Mucosa of stomach (tissue), 1 donor: ENCODE data around the gene PAX7.

Experiments used
- H3K27me3 ChIP-seq: one replicate; pipeline ENCODE4 v1.7.0; 2013; ENCODE audit warnings: mild to moderate bottlenecking, low read length; ENCODE audit not compliant: control insufficient read depth, insufficient read depth
- H3K36me3 ChIP-seq: one replicate; pipeline ENCODE4 v1.7.0; 2013; ENCODE audit warnings: low read length; ENCODE audit not compliant: control insufficient read depth, insufficient read depth
- H3K4me1 ChIP-seq: one replicate; pipeline ENCODE4 v1.7.0; 2013; ENCODE audit warnings: mild to moderate bottlenecking, low read length; ENCODE audit not compliant: control insufficient read depth, insufficient read depth
- H3K4me3 ChIP-seq: one replicate; pipeline ENCODE4 v1.7.0; 2013; ENCODE audit warnings: low read length
- H3K9ac ChIP-seq: one replicate; pipeline ENCODE4 v1.7.0; 2013; ENCODE audit warnings: mild to moderate bottlenecking, low read length, moderate library complexity
- H3K9me3 ChIP-seq: one replicate; pipeline ENCODE4 v1.7.0; 2013; ENCODE audit warnings: mild to moderate bottlenecking, low read length, moderate library complexity; ENCODE audit not compliant: control insufficient read depth
- donor health status: Pancreatic carcinoma.

The PAX7 gene

GRCh38 chr1:18631496-18632217 is 1.0 kb downstream of the PAX7 start:
- Histone ChIP-seq H3K4me3 (no peak overlapping the region), H3K36me3 (no peaks in the 10 kb centered on the region), H3K4me1 (peaks cover 4% of the 10 kb centered on the region), H3K9ac (no peak overlapping the region), H3K9me3 (no peaks in the 10 kb centered on the region), H3K27me3 (peaks cover 94% of the 10 kb centered on the region)

GRCh38 chr1:18632218-18632588 is 1.6 kb downstream of the PAX7 start:
- no peaks in the 10 kb centered on the region for H3K9me3 ChIP-seq
- H3K4me1 ChIP-seq: peaks cover 4% of the 10 kb centered on the region
- H3K9ac ChIP-seq: no peak overlapping the region
- H3K4me3 ChIP-seq: no peak overlapping the region
- H3K27me3 ChIP-seq: peaks cover 98% of the 10 kb centered on the region
- no peaks in the 10 kb centered on the region for H3K36me3 ChIP-seq

GRCh38 chr1:18632783-18633421 is 2.3 kb downstream of the PAX7 start:
- Histone ChIP-seq H3K4me3 (no peak overlapping the region), H3K36me3 (no peaks in the 10 kb centered on the region), H3K4me1 (peaks cover 4% of the 10 kb centered on the region), H3K27me3 (peaks cover 98% of the 10 kb centered on the region), H3K9me3 (no peaks in the 10 kb centered on the region), H3K9ac (no peak overlapping the region)

DNA sequence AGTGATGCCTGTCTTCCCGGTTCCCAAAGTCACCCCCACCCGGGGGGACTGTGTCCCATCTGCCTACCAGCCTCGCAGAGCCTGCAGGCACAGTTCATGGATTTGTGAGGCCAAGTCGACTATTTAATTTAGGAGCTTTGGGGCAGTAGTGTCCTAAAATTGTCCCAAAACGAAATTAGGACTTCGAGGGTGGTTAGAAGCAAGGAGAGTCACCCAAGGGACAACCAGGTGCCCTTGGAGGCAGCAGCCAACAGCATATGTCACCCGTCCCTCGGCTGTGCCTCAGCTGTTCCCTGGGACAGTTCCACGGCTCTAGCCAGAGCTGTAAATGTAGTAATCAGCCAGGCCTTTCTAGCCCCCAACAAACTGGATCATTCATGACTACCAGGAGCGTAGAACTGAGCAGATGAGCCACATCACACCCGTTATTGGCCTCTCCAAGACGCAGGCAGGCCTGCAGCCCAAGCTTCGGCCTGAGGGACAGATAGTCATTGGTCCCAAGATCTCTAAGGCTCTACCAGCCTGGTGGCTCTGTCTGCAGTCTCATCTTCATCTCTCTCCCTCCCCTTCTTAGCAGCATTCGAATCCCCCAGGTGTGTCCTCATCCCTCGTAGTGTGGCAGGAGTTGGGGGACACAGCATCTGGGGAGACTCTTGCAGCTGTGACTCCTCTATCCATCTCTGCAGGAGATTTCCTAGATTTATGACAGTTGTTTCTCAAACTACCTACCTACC is 2.9 kb downstream of the PAX7 start:
- Histone ChIP-seq H3K9ac (no peak overlapping the region), H3K27me3 (peaks cover 98% of the 10 kb centered on the region), H3K9me3 (no peaks in the 10 kb centered on the region), H3K4me3 (no peak overlapping the region), H3K4me1 (peaks cover 4% of the 10 kb centered on the region), H3K36me3 (no peaks in the 10 kb centered on the region)

DNA sequence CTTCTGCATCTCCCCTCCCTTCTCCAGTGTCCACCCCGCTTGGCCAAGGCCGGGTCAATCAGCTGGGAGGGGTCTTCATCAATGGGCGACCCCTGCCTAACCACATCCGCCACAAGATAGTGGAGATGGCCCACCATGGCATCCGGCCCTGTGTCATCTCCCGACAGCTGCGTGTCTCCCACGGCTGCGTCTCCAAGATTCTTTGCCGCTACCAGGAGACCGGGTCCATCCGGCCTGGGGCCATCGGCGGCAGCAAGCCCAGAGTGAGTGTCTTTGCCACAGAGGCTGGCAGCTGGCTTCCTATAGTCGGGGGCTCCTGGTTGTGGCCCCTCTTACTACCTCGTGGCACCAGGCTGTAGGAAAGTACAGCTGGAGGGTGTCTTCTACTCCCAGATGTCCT is 3.6 kb downstream of the PAX7 start:
- H3K27me3 ChIP-seq: peaks cover 98% of the 10 kb centered on the region
- H3K4me3 ChIP-seq: no peak overlapping the region
- H3K9ac ChIP-seq: no peak overlapping the region
- no peaks in the 10 kb centered on the region for H3K9me3 ChIP-seq
- peaks cover 4% of the 10 kb centered on the region for H3K4me1 ChIP-seq
- no peaks in the 10 kb centered on the region for H3K36me3 ChIP-seq

- Histone ChIP-seq H3K4me1 (peaks cover 4% of the 10 kb centered on the region), H3K36me3 (no peaks in the 10 kb centered on the region), H3K9ac (no peak overlapping the region), H3K9me3 (no peaks in the 10 kb centered on the region), H3K4me3 (no peak overlapping the region), H3K27me3 (peaks cover 98% of the 10 kb centered on the region)
Measured at GRCh38 chr1:18635070-18635577, 4.5 kb downstream of the PAX7 start.

GRCh38 chr1:18635891-18636595 is 5.4 kb downstream of the PAX7 start:
- no peaks in the 10 kb centered on the region for H3K36me3 ChIP-seq
- no peak overlapping the region for H3K4me3 ChIP-seq
- H3K9me3 ChIP-seq: no peaks in the 10 kb centered on the region
- no peak overlapping the region for H3K9ac ChIP-seq
- peaks cover 98% of the 10 kb centered on the region for H3K27me3 ChIP-seq
- peaks cover under 1% of the 10 kb centered on the region for H3K4me1 ChIP-seq

DNA sequence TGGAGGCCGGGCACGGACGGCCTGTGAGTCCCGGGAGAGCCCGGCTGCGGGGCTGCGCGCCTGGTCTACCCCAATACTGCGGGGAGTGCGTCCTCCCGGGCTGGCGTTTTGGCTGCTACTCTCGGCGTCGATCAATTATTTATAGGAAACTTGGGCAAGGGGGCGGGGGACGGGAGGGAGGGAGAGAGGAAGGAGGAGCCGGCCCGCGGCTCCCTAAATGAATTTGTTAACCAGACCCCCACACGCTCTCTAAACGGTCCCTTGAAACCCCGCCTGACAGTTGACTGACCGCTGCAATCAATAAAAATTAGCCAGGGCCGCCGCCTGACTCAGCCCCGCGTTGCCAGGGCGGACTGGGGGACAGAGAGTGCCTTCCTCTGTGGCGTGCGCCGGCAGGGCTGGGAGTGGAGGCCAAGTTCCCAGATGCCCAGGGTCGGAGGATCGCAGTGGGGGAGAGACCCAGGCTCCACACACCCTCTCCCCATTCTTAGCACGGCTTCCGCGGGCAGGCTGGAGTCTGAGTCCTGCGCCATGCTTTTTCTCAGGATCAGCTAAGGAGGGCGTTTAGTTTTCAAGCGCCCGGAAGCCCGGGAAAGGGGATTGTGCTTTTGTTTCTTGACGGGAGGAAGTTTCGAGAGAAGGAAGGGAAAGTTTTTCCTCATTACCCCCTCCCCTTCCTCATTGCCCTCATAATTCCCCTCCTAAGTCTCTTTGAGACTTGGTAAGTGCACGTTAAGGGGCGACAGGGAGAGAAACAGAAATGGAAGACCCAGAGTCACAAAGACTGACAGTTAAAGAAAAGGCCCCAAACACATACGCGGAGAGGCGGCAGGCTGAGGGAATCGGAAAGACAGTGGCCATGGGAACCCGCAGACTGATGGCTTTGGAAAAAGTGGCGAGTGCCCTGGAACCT is 6.2 kb downstream of the PAX7 start:
- Histone ChIP-seq H3K27me3 (peaks cover 98% of the 10 kb centered on the region), H3K36me3 (no peaks in the 10 kb centered on the region), H3K4me3 (no peak overlapping the region), H3K4me1 (no peaks in the 10 kb centered on the region), H3K9me3 (no peaks in the 10 kb centered on the region), H3K9ac (no peak overlapping the region)

DNA sequence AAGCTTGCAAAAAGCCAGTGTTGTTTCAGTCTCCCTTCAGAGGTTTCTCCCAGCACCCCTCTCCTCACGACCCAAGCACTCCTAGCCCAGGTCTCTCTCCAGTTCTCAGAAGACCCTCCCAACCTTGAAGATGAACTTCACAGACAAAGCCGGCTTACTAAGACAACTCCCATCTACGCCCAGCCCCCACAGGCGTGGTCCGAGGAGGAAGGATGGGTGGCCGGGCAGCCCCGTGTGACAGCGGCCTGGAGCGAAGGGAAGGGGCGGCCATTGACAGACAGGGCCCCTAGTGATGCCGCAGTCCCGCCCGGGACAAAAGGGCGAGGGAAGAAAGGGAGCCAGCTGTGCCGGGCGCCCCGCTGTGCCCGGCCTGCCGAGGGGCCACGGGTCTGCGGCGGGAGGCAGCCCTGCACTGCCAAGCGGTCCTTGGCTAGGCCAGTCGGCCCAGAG is 6.9 kb downstream of the PAX7 start:
- Histone ChIP-seq H3K9me3 (no peaks in the 10 kb centered on the region), H3K27me3 (peaks cover 97% of the 10 kb centered on the region), H3K4me1 (no peaks in the 10 kb centered on the region), H3K36me3 (no peaks in the 10 kb centered on the region), H3K9ac (no peak overlapping the region), H3K4me3 (no peak overlapping the region)

GRCh38 chr1:18637962-18638834 is 7.6 kb downstream of the PAX7 start:
- H3K36me3 ChIP-seq: no peaks in the 10 kb centered on the region
- H3K27me3 ChIP-seq: peaks cover 98% of the 10 kb centered on the region
- no peak overlapping the region for H3K9ac ChIP-seq
- no peaks in the 10 kb centered on the region for H3K4me1 ChIP-seq
- no peak overlapping the region for H3K4me3 ChIP-seq
- no peaks in the 10 kb centered on the region for H3K9me3 ChIP-seq
